Measurements from ENCODE around the gene NIPAL4. TPM values are rescaled to one million over a fixed set of nuclear protein-coding genes. Genes with fewer than 3 reads are reported as not detected.

The NIPAL4 gene
- total RNA-seq, 1 donor from 2014 or later: 0.49 TPM

DNA sequence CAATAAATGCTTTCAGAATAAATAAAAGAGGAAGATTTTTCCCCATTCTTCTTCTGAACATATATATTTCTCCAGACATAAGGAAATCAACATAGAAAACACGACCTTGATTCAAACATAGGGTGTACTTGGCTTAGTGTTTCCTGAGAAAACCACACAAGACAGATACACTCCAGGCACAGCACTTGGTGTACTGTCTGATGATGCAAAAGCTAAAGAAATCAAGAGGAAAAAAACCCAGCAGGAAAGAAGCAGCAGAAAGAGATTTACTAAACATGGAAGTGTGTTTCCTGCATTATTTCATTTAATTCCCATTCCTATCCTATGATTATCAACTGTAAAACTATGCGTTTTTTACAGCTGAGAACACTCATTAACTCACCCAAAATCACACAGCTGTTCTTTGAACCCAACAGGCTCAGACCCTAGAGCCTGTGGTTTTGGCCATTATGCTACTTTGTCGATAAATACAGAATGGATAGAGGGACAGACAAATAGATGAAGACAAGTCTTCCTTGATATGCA is 46.1 kb downstream of the NIPAL4 start:
- no peak for DNase-seq (ENCODE audit: low spot score in 2 of 2, unreplicated experiment in 2 of 2)
- Mint-ChIP-seq H3K27ac (no peak overlapping the region), H3K27me3 (ENCODE audit: low read depth) (no peaks in the 10 kb centered on the region), H3K9me3 (no peaks in the 10 kb centered on the region), H3K36me3 (peaks cover 22% of the 10 kb centered on the region), H3K4me3 (no peak overlapping the region), H3K4me1 (peaks cover 2% of the 10 kb centered on the region)
- TF ChIP-seq, protein P1, sequence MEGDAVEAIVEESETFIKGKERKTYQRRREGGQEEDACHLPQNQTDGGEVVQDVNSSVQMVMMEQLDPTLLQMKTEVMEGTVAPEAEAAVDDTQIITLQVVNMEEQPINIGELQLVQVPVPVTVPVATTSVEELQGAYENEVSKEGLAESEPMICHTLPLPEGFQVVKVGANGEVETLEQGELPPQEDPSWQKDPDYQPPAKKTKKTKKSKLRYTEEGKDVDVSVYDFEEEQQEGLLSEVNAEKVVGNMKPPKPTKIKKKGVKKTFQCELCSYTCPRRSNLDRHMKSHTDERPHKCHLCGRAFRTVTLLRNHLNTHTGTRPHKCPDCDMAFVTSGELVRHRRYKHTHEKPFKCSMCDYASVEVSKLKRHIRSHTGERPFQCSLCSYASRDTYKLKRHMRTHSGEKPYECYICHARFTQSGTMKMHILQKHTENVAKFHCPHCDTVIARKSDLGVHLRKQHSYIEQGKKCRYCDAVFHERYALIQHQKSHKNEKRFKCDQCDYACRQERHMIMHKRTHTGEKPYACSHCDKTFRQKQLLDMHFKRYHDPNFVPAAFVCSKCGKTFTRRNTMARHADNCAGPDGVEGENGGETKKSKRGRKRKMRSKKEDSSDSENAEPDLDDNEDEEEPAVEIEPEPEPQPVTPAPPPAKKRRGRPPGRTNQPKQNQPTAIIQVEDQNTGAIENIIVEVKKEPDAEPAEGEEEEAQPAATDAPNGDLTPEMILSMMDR (IDR thresholded peaks at IDR 0.05; ENCODE audit: unreplicated experiment): no peak

DNA sequence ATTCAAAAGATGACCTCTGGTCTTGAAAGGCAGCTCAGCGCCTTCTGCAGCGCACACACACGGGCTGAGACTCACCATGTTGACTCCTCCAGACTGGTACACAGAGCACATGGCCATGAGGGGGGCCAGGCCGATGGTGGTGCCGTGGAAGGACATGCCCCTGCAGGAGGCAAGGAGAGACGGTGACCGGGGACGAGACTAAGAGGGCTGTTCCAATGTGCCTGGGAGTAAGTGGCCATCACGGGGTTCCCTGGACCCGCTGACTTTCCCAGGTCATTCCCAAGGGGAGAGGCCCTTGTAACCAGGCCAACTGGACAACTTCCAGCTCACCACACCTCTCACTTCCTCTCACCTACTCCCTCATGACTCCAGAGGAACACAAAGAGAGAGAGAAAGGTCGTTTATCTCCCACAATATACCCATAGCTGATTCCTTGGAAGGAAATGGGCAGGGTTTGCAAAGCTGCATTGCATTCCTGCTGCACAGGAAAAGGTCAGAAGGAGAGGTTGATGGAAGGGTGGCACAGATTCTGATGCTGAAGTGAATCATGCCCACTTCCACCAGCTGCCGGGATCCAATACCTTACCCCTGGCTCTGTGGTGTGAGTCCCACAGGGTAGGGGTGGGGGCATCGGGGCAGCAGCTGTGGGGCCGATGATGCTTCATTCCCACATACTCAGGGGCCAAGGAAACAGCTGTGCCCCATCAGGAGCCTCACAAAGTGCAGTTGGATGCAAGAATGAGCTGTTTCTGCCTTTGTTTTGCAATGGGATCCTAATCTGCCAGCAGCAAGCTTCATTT is 47.2 kb downstream of the NIPAL4 start:
- no peak for DNase-seq (ENCODE audit: low spot score in 2 of 2, unreplicated experiment in 2 of 2)
- H3K4me3 Mint-ChIP-seq: no peak overlapping the region
- H3K4me1 Mint-ChIP-seq: peaks cover 2% of the 10 kb centered on the region
- no peaks in the 10 kb centered on the region for H3K27me3 Mint-ChIP-seq (ENCODE audit: low read depth)
- no peaks in the 10 kb centered on the region for H3K9me3 Mint-ChIP-seq
- TF ChIP-seq, protein P1 (IDR thresholded peaks at IDR 0.05; ENCODE audit: unreplicated experiment): no peak
- H3K27ac Mint-ChIP-seq: no peak overlapping the region
- peaks cover 22% of the 10 kb centered on the region for H3K36me3 Mint-ChIP-seq

DNA sequence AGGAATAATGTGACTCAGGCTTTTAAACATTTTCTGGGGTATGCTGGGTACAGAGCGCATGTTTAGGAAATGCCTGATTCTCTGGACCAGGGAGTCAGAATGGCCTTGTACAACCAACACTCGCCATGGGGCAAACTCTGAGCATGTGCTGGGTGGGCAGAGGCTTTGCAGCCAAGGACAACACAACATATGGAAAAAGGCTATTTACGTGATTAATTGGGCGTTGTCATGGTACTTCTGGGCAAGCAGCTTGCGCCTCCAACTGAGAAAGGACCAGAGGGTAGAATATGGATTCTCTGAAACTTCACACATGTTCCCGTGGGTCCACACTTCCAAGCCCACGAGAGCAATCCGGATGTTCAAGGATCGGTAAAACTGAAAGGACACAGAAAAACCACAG is 49.1 kb downstream of the NIPAL4 start:
- Mint-ChIP-seq H3K27ac (no peak overlapping the region), H3K36me3 (peaks cover 21% of the 10 kb centered on the region), H3K9me3 (no peaks in the 10 kb centered on the region), H3K27me3 (ENCODE audit: low read depth) (no peaks in the 10 kb centered on the region), H3K4me1 (peaks cover 4% of the 10 kb centered on the region), H3K4me3 (no peak overlapping the region)
- no peak for DNase-seq (ENCODE audit: low spot score in 2 of 2, unreplicated experiment in 2 of 2)
- TF ChIP-seq, protein P1 (IDR thresholded peaks at IDR 0.05; ENCODE audit: unreplicated experiment): no peak

DNA sequence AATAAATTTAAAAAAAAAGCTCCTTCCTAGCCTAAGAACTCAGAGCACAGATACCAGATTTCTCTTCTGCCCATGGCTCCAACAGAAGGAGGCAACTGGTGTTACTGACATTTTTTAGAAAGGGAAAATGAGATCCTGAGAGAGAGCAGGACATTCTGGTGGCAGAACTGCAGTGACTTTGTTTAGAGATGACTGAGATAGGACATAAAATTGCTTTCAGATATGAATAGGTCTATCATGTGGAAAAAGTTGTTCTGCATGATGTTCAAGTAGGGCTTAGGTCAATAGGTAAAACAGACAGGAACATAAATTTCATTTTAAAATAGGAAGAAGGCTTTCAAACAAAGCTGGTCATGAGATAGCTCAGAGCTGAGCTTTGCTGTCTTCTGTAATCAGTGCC is 49.6 kb downstream of the NIPAL4 start:
- Mint-ChIP-seq H3K4me3 (no peak overlapping the region), H3K36me3 (peaks cover 21% of the 10 kb centered on the region), H3K4me1 (peaks cover 5% of the 10 kb centered on the region), H3K27me3 (ENCODE audit: low read depth) (no peaks in the 10 kb centered on the region), H3K27ac (no peak overlapping the region), H3K9me3 (no peaks in the 10 kb centered on the region)
- no peak for DNase-seq (ENCODE audit: low spot score in 2 of 2, unreplicated experiment in 2 of 2)
- TF ChIP-seq, protein P1 (IDR thresholded peaks at IDR 0.05; ENCODE audit: unreplicated experiment): no peak

DNA sequence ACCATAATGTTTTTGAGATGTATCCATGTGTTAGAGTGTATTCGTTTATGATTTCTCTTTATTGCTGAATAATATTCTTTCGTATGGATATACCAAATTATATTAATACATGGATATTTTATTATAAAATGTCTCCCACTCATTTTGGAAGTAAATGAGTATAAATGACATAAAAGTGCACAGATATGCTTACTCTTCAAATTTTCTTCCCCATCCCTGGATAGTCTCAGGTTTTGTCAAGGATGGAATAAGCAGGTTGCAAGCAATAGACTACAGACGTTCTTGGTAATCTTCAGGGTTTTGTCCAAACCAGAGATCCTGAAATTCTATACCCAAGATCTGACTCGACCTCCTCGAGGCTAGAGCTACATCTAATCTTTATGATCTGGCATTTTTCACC is 50.7 kb downstream of the NIPAL4 start:
- Mint-ChIP-seq H3K4me1 (peaks cover 15% of the 10 kb centered on the region), H3K4me3 (no peak overlapping the region), H3K36me3 (peaks cover 18% of the 10 kb centered on the region), H3K27ac (no peak overlapping the region), H3K27me3 (ENCODE audit: low read depth) (no peaks in the 10 kb centered on the region), H3K9me3 (no peaks in the 10 kb centered on the region)
- no peak for DNase-seq (ENCODE audit: low spot score in 2 of 2, unreplicated experiment in 2 of 2)
- TF ChIP-seq, protein P1 (IDR thresholded peaks at IDR 0.05; ENCODE audit: unreplicated experiment): no peak
